SK-N-SH (cell line): Measurements from ENCODE around the gene MFAP4.

ENCODE experiments used
- EP300 ChIP-seq, 2 experiments: IDR thresholded peaks; 2 replicates each; pipeline versions ENCODE4 v1.4.0 to v1.6.1; 2012; ENCODE audit warnings: borderline replicate concordance in 1 of 2, low read depth in 1 of 2, low read length in 1 of 2
- GABPA ChIP-seq: IDR thresholded peaks from 2 replicates; pipeline ENCODE4 v1.4.0; 2012; ENCODE audit warnings: low read depth, mild to moderate bottlenecking
- JUND ChIP-seq: IDR thresholded peaks from 2 replicates; pipeline ENCODE4 v1.4.0; 2012
- RAD21 ChIP-seq: IDR thresholded peaks from 2 replicates; pipeline ENCODE4 v1.6.1; 2012; ENCODE audit warnings: mild to moderate bottlenecking, low read length

DNA sequence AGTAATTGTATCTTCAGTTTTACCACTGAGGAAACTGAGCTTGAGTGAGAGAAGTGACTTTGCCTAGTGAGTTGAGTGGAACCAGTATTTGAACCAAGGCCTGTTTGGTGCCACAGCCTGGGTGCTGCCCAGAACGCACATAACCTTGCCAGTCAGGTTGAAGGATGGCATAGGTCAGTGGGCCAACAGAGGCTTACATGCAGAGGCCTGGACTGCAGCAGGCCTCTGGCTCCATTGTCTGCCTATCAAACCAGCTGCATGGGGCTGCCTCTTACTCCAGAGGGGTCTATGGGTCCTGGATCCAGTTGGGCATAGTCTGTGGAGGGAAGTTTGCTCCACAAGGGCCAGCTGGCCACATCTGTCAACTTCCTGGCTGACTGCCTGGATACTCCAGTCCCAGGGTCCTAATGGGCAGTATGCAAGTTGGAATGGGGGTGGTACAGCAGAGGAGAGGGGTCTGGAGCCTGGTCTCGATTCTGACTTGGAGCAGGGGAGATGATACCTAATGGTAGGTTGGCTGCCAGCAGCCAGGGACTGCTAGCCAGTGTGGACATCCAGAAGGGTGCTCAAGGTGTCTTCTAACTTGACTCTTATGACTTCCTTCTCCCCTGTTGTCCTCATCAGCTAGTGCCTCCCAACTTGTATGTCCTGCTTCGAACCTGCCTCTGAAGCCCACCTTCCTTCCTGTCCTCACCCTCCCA lies 12.9 kb upstream of the MFAP4 start:
- TF ChIP-seq GABPA (no peak), JUND (no peak), RAD21 (no peak), EP300 (IDR thresholded peaks at IDR 0.05; ENCODE audit: borderline replicate concordance in 1 of 2, low read depth in 1 of 2, low read length in 1 of 2) (no peak)
